Embryonic facial prominence (tissue), 1 donor: ENCODE measurements around the gene PIK3IP1.

Source experiments
- DNase-seq: peaks from one replicate; pipeline ENCODE4 v3.0.0-alpha.2; 2016; ENCODE audit errors: extremely low spot score

The PIK3IP1 gene

DNA sequence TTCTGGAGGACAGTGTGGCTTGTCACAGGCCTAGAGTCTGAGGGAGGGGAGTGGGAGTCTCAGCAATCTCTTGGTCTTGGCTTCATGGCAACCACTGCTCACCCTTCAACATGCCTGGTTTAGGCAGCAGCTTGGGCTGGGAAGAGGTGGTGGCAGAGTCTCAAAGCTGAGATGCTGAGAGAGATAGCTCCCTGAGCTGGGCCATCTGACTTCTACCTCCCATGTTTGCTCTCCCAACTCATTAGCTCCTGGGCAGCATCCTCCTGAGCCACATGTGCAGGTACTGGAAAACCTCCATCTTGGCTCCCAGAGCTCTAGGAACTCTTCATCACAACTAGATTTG is 13.0 kb downstream of the PIK3IP1 start:
- no peak for DNase-seq

DNA sequence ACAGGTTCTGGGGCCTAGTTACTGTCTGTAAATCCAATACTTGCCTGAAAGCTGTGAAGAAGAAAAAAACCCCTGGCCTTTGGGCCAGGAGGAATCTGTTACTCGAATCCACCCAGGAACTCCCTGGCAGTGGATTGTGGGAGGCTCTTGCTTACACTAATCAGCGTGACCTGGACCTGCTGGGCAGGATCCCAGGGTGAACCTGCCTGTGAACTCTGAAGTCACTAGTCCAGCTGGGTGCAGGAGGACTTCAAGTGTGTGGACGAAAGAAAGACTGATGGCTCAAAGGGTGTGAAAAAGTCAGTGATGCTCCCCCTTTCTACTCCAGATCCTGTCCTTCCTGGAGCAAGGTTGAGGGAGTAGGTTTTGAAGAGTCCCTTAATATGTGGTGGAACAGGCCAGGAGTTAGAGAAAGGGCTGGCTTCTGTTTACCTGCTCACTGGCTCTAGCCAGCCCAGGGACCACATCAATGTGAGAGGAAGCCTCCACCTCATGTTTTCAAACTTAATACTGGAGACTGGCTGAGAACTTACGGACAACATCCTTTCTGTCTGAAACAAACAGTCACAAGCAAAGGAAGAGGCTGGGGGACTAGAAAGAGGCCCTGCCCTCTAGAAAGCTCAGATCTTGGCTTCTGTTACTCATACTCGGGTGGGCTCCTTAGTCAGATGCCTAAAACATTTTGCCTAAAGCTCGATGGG is 13.5 kb downstream of the PIK3IP1 start:
- DNase-seq, result no peak

DNA sequence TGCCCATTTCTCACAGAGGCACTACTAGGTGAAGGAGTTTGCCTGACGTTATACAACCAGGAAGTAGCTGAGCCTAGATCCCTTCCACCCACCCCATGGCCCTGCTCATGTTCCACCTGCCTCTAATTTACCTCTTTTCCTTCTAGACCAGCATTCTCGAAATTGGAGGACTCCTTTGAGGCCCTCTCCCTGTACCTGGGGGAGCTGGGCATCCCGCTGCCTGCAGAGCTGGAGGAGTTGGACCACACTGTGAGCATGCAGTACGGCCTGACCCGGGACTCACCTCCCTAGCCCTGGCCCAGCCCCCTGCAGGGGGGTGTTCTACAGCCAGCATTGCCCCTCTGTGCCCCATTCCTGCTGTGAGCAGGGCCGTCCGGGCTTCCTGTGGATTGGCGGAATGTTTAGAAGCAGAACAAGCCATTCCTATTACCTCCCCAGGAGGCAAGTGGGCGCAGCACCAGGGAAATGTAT is 14.1 kb downstream of the PIK3IP1 start:
- DNase-seq, result no peak

DNA sequence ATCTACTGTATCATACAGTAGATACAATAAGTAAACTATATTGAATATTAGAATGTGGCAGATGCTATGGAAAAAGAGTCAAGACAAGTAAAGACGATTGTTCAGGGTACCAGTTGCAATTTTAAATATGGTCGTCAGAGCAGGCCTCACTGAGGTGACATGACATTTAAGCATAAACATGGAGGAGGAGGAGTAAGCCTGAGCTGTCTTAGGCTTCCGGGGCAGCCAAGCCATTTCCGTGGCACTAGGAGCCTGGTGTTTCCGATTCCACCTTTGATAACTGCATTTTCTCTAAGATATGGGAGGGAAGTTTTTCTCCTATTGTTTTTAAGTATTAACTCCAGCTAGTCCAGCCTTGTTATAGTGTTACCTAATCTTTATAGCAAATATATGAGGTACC is 14.5 kb downstream of the PIK3IP1 start:
- no peak for DNase-seq

DNA sequence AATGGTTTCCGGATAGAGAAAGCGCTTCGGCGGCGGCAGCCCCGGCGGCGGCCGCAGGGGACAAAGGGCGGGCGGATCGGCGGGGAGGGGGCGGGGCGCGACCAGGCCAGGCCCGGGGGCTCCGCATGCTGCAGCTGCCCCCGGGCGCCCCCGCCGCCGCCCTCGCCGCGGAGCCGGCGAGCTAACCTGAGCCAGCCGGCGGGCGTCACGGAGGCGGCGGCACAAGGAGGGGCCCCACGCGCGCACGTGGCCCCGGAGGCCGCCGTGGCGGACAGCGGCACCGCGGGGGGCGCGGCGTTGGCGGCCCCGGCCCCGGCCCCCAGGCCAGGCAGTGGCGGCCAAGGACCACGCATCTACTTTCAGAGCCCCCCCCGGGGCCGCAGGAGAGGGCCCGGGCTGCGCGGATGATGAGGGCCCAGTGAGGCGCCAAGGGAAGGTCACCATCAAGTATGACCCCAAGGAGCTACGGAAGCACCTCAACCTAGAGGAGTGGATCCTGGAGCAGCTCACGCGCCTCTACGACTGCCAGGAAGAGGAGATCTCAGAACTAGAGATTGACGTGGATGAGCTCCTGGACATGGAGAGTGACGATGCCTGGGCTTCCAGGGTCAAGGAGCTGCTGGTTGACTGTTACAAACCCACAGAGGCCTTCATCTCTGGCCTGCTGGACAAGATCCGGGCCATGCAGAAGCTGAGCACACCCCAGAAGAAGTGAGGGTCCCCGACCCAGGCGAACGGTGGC is 15.7 kb downstream of the PIK3IP1 start:
- DNase-seq, result no peak

DNA sequence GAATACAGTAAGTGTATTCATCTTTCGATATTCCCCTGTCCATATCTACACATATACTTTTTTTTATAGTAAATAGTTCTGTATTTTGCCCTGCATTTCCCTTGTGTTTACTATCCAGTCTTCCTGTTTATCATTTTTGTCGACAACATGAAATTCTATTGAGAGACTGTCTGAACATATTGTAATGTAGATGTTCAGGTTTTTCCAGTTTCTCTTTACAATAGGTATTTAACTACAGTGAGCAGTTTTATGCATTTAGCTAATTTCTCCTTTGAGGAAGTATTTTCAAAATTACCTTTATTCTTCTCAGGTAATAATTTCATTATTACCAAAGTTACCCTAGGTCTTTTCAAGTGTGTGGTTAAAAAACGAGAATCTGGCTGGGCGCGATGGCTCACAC is 16.7 kb downstream of the PIK3IP1 start:
- no peak for DNase-seq

DNA sequence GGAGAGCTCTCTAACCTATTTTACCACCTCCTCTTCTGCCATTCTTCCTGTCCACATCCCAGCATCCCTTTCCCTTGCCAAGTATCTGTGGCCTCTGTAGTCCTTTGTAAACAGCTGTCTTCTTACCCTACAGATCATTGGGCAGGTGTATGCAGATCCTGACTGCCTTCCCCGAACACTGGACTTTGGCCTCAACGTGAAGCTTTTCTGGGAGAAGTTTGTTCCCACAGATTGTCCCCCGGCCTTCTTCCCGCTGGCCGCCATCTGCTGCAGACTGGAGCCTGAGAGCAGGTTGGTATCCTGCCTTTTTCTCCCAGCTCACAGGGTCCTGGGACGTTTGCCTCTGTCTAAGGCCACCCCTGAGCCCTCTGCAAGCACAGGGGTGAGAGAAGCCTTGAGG is 17.3 kb downstream of the PIK3IP1 start:
- no peak for DNase-seq

DNA sequence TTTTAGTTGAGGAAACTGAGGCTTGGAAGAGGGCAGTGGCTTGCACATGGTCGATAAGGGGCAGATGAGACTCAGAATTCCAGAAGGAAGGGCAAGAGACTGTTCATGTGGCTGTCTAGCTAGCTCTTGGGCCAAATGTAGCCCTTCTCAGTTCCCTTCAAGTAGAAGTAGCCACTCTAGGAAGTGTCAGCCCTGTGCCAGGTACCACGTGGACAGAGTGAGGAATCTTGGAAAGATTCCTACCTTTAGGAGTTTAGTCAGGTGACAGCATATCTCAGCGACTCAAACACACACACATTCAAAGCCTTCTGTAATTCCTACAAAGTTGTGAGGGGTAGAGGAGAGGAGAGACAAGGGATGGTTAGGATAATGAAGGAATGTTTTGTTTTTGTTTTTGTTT is 18.3 kb downstream of the PIK3IP1 start:
- DNase-seq, result no peak

DNA sequence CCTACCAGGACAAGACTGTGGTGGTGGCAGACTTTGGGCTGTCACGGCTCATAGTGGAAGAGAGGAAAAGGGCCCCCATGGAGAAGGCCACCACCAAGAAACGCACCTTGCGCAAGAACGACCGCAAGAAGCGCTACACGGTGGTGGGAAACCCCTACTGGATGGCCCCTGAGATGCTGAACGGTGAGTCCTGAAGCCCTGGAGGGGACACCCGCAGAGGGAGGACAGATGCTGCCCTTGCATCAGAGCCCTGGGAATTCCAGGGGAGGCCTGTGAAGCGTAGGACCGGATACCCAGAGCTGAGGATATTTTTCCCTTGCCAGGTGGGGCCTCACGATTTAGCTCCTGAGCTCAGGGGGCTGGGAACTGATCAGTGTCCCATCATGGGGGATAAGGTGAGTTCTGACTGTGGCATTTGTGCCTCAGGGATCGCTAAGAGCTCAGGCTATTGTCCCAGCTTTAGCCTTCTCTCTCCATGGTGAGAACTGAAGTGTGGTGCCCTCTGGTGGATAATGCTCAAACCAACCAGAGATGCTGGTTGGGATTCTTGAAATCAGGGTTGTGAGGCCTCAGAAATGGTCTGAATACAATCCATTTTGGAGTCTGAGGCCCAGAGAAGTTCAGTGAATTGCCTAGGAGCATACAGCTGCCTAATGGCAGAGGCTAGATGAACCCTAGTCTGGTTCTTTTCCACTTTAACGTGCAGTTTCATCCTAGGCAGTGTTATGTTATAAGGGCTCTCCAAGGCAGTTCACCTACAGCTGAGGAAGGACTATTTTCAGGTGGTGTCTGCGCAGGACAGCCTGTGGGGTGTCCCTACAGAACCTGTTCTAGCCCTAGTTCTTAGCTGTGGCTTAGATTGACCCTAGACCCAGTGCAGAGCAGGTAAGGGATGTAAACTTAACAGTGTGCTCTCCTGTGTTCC is 19.5 kb downstream of the PIK3IP1 start:
- no peak for DNase-seq

DNA sequence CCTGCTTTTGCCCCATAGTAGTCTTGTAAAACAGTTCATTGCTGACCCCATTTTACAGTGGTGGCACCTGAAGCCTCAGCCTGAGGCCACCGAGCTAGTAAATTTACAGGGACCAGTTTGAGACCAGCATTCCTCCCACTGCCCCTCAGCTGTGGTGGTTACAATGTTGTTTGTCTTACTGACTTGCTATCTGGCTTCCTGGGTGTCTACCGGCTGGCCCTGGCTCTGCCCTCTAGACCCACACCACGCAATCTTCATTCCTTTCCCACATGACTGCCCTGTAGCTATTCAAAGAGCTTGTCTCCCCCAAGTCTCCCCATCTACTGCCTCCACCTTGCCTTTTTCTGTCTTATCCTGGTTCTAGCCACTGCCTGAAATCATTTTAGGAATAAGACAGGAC is 20.8 kb downstream of the PIK3IP1 start:
- DNase-seq, result no peak

DNA sequence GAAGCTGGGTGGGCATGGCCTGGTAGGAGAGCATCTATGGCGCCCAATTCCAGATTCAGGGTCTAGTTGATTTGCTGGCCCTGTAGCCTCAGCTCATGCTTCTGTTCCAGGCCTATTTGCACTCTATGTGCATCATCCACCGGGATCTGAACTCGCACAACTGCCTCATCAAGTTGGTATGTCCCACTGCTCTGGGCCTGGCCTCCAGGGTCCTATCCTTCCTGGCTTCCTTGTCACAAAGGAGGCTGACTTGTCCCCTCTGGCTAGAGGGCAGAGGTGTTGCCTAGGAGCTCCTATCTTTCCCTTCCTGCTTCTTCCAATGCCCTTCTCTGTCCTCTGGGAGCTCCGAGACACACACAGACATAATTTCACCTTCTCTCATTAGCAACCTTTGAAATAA is 21.3 kb downstream of the PIK3IP1 start:
- no peak for DNase-seq

DNA sequence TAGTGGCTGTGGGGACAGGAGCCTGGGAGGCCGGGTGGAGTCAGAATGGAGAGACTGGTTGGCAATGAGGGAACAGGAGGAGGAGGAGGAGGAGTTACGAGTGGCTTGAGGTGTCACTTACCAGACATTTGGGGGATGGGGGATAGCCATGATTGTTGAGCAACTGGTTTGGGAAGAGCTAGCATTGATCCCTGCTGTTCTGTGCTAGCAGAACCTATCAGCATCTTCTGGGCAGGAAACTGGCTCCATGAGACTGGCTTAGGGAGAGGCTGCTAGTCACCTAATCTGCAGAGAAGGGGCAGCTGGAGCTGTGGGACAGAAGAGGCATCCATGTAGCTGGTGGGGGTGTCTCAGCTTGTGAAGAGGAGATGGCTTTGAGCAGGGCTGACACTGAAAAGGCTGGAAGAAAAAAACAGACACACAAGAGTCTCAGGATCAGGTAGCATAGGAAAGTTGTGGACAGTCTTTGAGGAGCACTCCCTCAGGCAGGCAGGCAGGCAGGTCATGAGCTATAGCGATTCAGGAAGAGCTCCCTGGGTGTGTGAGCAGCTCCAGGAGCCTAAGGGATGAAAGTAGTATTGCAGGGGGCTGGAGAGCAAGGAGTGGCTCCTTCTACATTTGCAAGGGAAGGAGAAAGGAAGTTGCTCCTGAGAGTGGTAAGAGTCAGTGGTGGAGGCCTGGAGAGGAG is 22.3 kb downstream of the PIK3IP1 start:
- DNase-seq, result no peak

DNA sequence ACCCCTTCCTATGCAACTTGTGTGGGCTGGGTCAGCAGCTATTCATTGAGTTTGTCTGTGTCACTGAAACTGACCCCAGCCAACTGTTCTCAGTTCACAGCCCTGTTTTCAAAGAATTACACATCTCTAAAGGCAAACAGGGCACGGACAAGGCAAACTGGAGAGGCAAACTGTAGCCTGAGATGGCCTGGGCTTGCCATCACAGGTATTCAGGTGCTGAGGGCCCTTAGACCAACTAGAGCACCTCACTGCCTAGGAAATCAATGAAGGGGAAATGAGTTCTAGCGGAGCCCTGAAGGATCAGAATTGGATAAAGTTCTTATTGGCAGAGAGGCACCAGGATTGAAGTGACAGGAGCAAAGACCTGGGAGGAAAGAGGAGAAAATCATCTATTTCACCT is 24.0 kb downstream of the PIK3IP1 start:
- DNase-seq, result no peak

DNA sequence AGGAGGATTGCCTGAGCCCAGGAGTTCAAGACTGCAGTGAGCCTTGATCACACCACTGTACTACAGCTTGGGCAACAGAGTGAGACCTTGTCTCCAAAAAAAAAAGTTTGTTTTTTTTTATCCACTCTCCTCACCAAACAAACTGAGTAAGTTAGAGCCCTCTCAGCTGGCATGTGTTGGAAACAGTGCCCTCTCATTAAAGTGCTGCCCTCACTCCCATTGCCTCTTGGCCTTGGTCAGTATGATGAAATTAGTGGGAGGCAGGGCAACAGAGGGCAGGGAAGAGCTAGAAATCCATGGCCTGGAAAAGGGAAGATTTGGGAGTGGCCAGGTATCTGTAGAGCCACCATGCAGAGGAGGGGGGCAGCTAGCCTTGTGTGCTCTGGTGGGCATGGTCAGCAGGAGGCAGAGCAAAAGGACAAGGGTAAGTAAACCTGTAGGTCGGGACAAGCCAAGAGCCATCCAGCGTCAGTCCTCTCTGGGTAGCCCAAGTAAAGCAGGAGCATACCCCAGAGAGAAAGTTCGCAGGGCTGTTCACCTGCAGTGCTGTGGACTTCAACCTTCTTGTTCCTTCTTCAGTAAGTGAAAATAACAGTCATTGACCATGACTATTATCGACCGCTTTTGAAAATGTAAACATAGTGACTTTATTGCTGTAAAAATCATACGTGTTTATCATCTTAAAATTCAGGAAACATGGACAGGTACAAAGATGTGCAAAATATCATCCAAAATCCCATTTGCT is 28.2 kb downstream of the PIK3IP1 start:
- DNase-seq, result no peak

DNA sequence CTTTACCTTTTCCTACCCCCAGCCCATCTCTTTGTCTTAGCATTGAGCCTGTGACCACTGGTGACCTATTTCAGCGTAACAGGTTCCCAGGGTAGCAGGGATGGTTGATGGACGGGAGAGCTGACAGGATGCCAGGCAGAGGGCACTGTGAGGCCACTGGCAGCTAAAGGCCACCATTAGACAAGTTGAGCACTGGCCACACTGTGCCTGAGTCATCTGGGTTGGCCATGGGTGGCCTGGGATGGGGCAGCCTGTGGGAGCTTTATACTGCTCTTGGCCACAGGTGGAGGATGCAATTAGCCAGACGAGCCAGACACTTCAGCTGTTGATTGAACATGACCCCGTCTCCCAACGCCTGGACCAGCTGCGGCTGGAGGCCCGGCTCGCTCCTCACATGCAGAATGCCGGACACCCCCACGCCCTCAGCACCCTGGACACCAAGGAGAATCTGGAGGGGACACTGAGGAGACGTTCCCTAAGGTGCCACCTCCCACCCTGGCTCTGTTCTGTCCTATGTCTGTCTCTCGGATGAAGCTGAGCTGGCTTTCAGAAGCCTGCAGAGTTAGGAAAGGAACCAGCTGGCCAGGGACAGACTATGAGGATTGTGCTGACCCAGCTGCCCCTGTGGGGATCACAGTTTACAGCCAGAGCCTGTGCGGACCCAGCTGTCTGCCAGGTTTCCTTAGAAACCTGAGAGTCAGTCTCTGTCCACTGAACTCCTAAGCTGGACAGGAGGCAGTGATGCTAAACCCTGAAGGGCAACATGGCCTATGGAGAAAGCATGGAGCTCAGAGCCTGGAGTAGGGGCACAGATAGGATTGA is 29.8 kb downstream of the PIK3IP1 start:
- DNase-seq, result no peak

DNA sequence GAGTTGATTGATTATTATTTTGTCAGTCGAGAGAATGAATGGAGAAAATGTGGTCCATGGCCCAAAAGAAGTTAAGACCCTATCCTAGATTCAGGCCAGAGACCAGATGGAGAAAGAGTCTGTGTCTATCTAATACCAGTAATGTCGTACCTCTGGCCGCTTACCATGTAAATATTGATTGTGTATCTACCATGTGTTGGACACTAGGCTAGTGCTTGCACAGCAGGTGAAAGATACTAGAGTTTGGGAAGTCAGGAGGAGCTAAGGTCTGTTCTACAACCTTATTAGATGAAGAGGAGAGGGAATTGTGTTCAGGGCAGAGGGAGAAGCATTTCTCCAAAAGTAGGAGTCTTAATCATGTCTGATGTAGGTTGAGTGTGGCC is 31.8 kb downstream of the PIK3IP1 start:
- no peak for DNase-seq

DNA sequence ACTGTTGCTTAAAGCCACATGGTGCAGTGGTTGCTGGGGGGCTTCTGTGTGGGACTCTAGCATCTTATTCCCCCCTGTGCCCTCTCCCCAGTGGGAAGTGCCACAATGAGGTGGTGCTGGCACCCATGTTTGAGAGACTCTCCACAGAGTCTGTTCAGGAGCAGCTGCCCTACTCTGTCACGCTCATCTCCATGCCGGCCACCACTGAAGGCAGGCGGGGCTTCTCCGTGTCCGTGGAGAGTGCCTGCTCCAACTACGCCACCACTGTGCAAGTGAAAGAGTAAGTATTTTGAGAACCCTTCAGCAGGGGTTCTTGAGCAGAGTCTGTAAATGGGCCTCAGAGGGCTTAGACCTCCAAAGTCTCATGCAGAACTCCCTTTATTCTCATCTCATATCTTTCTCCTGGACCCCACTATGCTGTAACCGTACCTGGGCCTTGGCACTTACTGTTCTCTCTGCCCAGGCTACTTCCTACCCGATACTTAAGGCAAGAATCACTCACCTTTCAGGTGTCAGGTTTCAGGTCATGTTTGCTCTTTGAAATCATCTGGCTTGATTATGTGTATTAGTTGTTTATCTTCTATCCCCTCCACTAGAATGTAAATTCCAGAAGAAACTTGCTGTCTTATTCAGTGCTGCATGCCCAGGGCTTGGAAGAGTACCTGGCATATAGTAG is 32.4 kb downstream of the PIK3IP1 start:
- DNase-seq, result no peak

DNA sequence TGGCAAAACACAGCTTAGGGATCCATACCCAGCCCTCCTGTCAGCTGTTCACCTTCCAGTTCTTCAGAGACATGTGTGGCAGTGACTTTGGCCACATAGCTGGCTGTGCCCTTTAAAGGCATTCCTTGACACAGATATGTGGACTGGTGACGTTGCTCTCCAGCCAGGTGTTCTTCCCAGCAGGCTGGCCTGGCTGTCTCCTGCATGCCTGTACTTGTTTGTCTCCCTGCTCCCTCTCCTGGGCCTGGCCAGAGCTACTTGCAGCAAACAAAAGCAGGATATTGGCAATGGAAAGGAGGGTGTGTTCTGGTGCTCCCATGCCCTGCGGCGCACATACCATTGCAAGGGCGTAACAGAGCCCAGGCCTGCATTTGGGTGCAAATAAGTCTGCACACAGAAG is 38.3 kb downstream of the PIK3IP1 start:
- DNase-seq, result no peak

DNA sequence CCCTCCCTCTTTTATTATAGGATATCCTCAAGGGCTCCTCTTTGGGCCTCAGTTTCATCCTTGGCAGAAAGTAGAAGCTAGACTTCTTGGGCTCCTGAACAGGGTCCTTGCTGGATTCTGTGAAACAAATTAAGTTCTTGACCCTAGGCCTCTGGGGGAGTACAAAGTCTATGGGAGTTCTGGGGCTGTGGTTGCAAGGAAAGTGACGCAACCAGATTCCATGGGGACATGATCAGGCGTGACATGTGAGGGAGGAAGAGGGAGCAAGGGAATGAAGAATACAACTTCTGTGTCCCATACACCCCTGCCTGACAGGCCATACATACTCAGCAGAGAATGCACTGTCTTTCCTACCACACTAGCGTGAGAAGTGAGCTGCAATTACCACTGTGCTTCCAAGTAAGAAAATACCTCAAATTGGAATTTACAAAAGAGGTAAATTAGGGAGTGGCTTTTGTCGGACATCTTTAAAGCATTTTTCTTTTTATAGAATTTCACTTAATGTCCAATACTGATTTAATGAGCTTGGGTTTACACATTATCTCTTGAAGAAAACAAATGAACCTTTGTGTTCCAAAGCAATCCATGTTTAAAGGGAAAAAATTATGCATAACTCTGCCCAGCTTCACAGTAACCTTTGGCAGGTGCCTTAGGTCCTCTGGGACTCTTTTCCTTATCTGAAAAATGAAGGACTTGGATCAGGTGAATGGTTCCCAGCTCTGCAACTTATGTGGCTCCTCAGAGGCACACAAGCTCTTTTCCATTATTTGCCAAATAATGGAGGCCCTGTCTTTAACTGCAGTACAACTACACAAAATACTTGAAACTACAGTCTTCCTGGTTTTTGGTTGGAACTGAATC is 41.3 kb downstream of the PIK3IP1 start:
- DNase-seq, result no peak
